Caco-2 (cell line): ENCODE data around the gene KATNAL2. TPM values are rescaled to one million over a fixed set of nuclear protein-coding genes. Genes with fewer than 3 reads are reported as not detected.
"Not testable (repeated sequence)": the region's sequence is repeated elsewhere in the genome, so short reads cannot be mapped to it uniquely, and the experiment has no call there.

Experiments used
- BruUV-seq: library from RNA; stranded (reverse); fragments of 400-500 nt; replicated peaks from 2 replicates; lab custom pipeline; 2021; lab: Mats Ljungman, UMichigan
- CTCF ChIA-PET: fragments of 300-600 bp; sonication (Branson Sonifier 250); formaldehyde crosslinking; loops from one replicate; lab custom pipeline; 2022; ENCODE audit warnings: antibody characterized with exemption; lab: Charles Lee
- POLR2A ChIA-PET: fragments of 300-600 bp; sonication (Branson Sonifier 250); formaldehyde crosslinking; loops from one replicate; lab custom pipeline; 2022; ENCODE audit warnings: antibody characterized with exemption; lab: Charles Lee
- DNase-seq, 2 experiments: peaks; one replicate each; pipeline versions ENCODE4 v3.0.0 to v3.0.0-alpha.2; 2020 to 2022
- H3K27me3 ChIP-seq: replicated peaks from 2 replicates; pipeline ENCODE4 v1.6.0; 2011; ENCODE audit warnings: low read length; ENCODE audit not compliant: control insufficient read depth, insufficient read depth
- H3K36me3 ChIP-seq: 2 replicates; pipeline ENCODE4 v1.5.1; 2011; ENCODE audit warnings: low read length; ENCODE audit not compliant: control insufficient read depth, insufficient read depth
- H3K4me1 ChIP-seq: fragments of 250-450 bp; sonication (Bioruptor Pico); 2 replicates; pipeline ENCODE4 v1.5.1; 2020; ENCODE audit warnings: mild to moderate bottlenecking
- H3K4me3 ChIP-seq: 2 replicates; pipeline ENCODE4 v1.5.1; 2011; ENCODE audit warnings: low read depth, mild to moderate bottlenecking, control low read depth, low read length
- H3K9me3 ChIP-seq: fragments of 250-450 bp; sonication (Bioruptor Pico); 2 replicates; pipeline ENCODE4 v1.5.1; 2020; ENCODE audit warnings: mild to moderate bottlenecking, moderate library complexity
- H3K27ac Mint-ChIP-seq: one replicate; pipeline ENCODE4 v1.8.0; 2022; ENCODE audit warnings: mixed read lengths; ENCODE audit not compliant: unreplicated experiment
- H3K27me3 Mint-ChIP-seq: one replicate; pipeline ENCODE4 v1.8.0; 2022; ENCODE audit warnings: mixed read lengths; ENCODE audit not compliant: insufficient read depth, unreplicated experiment
- H3K36me3 Mint-ChIP-seq: one replicate; pipeline ENCODE4 v1.8.0; 2022; ENCODE audit warnings: mild to moderate bottlenecking, mixed read lengths; ENCODE audit not compliant: insufficient read depth, unreplicated experiment
- H3K4me1 Mint-ChIP-seq: one replicate; pipeline ENCODE4 v1.8.0; 2022; ENCODE audit warnings: low read depth, mixed read lengths; ENCODE audit not compliant: unreplicated experiment
- H3K4me3 Mint-ChIP-seq: one replicate; pipeline ENCODE4 v1.8.0; 2022; ENCODE audit warnings: mild to moderate bottlenecking, moderate library complexity, mixed read lengths; ENCODE audit not compliant: unreplicated experiment
- H3K9me3 Mint-ChIP-seq: one replicate; pipeline ENCODE4 v1.8.0; 2022; ENCODE audit warnings: mixed read lengths; ENCODE audit not compliant: unreplicated experiment
- intact Hi-C: fragments of 100-400 bp; cut with micrococcal nuclease; formaldehyde crosslinking; loops from one replicate; pipeline ENCODE4 v1.10.0; 2022; ENCODE audit not compliant: unreplicated experiment
- total RNA-seq: library from RNA; stranded (reverse); gene quantifications from 2 replicates; pipeline ENCODE4 v1.2.3, GENCODE V29; 2022

Gene KATNAL2
- total RNA-seq, 1 experiment from 2014 or later = not detected

GRCh38 chr18:46969551-46969950, 52.1 kb downstream of the KATNAL2 start:
- H3K27me3 Mint-ChIP-seq, DNase-seq, H3K9me3 ChIP-seq, CTCF ChIA-PET, H3K4me1 ChIP-seq, intact Hi-C loops, H3K4me3 Mint-ChIP-seq, H3K9me3 Mint-ChIP-seq, H3K4me3 ChIP-seq, H3K36me3 ChIP-seq, POLR2A ChIA-PET, H3K27me3 ChIP-seq, H3K27ac Mint-ChIP-seq, BruUV-seq, H3K36me3 Mint-ChIP-seq, H3K4me1 Mint-ChIP-seq: not testable (repeated sequence)

GRCh38 chr18:47019870-47020269, 102.5 kb downstream of the KATNAL2 start:
- DNase-seq, H3K27me3 ChIP-seq, H3K4me1 ChIP-seq, H3K4me1 Mint-ChIP-seq, H3K4me3 ChIP-seq, POLR2A ChIA-PET, intact Hi-C loops, BruUV-seq, H3K27me3 Mint-ChIP-seq, H3K36me3 Mint-ChIP-seq, H3K9me3 ChIP-seq, H3K9me3 Mint-ChIP-seq, H3K27ac Mint-ChIP-seq, H3K4me3 Mint-ChIP-seq, CTCF ChIA-PET, H3K36me3 ChIP-seq: not testable (repeated sequence)

DNA sequence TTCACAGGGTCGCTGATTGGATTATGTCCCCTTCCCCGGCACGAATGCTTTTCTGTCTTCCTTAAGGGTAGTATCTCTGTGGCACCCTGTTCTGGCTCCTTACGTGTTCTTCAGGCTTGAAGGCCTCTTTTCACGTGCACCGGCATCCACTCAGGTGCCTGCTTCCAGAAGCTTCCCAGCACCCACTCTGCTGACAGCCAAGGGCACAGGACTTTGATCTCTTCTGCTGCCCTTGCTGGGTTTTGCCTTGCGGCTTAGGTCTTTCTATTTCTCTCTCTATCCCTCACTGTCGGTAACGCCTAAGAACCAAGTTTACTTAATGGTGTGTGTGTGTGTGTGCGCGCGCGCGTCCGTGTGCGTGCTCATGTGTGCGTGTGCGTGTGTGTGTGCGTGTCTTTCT, 103.4 kb downstream of the KATNAL2 start:
- BruUV-seq, H3K4me1 Mint-ChIP-seq, H3K4me3 ChIP-seq, intact Hi-C loops, POLR2A ChIA-PET, DNase-seq, H3K36me3 Mint-ChIP-seq, H3K27me3 ChIP-seq, H3K36me3 ChIP-seq, H3K9me3 Mint-ChIP-seq, H3K4me1 ChIP-seq, H3K27me3 Mint-ChIP-seq, H3K4me3 Mint-ChIP-seq, H3K9me3 ChIP-seq, CTCF ChIA-PET, H3K27ac Mint-ChIP-seq: not testable (repeated sequence)

- CTCF ChIA-PET, H3K9me3 ChIP-seq, H3K9me3 Mint-ChIP-seq, H3K36me3 ChIP-seq, H3K4me1 Mint-ChIP-seq, H3K36me3 Mint-ChIP-seq, H3K4me1 ChIP-seq, H3K4me3 Mint-ChIP-seq, H3K4me3 ChIP-seq, BruUV-seq, intact Hi-C loops, H3K27ac Mint-ChIP-seq, POLR2A ChIA-PET, DNase-seq, H3K27me3 ChIP-seq, H3K27me3 Mint-ChIP-seq: not testable (repeated sequence)
These were observed 105.4 kb downstream of the KATNAL2 start for GRCh38 chr18:47022821-47023220.

DNA sequence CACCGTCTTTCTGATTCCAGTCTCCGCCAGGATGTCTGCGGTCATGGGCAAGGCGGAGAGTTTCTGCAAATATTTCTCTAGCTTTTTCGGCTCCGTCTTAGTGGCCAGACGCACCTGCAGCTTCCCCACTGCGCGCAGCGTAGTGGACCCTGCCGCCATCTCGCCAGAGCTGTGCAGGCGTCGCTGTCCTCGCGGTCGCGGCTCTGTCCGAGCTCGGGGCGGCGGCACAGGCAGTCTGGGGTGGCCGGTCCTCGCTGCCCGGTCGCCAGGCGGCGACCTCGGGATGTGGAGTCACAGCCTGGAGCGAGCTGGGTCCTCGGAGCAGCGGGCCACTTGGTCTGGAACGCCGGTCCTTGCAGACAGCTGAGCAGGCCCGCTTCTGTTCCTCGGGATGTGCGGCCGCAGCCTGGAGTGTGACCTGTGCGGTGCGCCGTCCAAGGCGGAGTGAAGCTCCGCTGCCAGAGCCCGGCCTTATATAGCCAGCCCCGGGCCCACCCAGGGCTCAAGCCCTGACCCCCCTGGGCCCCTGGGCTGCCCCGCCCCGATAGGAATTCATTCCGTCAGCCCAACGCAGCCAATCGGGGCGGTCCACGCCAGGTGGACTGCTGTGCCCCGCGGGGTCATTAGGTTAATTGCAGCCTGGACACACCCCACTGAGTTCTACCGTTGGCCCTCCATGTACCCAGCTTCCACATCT, 106.5 kb downstream of the KATNAL2 start:
- H3K4me3 Mint-ChIP-seq, H3K36me3 Mint-ChIP-seq, CTCF ChIA-PET, H3K27me3 Mint-ChIP-seq, H3K27me3 ChIP-seq, H3K4me1 Mint-ChIP-seq, H3K4me1 ChIP-seq, H3K4me3 ChIP-seq, POLR2A ChIA-PET, BruUV-seq, H3K9me3 Mint-ChIP-seq, H3K9me3 ChIP-seq, intact Hi-C loops, DNase-seq, H3K27ac Mint-ChIP-seq, H3K36me3 ChIP-seq: not testable (repeated sequence)

DNA sequence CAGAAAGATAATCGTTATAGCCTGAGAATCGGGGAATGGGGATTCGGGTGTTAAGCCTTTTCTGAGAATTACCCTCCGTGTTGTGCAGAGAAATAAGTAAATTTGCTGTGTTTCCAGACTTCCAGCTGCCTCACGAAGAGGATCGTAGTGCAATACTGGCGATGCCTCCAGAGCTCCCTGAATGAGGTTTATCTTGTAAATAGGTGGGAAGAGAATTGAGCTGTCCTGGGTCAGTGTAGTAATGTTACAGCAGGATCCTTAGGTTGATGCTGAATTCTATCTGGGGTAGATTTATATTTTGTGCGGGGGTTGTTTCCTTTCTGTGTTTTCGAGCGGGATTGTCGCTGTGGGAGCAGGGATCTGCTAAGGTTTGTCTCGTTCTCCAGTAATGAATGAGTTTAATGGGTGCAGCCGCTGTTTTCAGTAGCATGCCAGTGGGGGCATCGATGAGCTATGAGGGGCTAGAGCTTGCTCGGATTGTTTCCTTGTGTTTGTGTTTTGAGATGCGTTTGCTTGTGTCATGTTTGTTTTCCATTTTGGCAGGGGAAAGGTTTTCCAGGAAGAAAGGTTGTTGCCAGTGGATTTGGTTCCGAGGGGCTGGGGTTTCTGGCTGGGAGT, 108.3 kb downstream of the KATNAL2 start:
- H3K27me3 Mint-ChIP-seq = not testable (repeated sequence)

GRCh38 chr18:47028738-47029137, 111.3 kb downstream of the KATNAL2 start:
- BruUV-seq, H3K4me1 ChIP-seq, H3K27me3 Mint-ChIP-seq, intact Hi-C loops, POLR2A ChIA-PET, H3K4me3 Mint-ChIP-seq, H3K27me3 ChIP-seq, DNase-seq, H3K4me1 Mint-ChIP-seq, H3K36me3 ChIP-seq, H3K9me3 Mint-ChIP-seq, H3K36me3 Mint-ChIP-seq, H3K4me3 ChIP-seq, H3K27ac Mint-ChIP-seq, CTCF ChIA-PET, H3K9me3 ChIP-seq: not testable (repeated sequence)

More for the DNA sequence above, 108.3 kb downstream of the KATNAL2 start:
- H3K4me1 Mint-ChIP-seq, H3K9me3 ChIP-seq, H3K4me3 ChIP-seq, H3K36me3 ChIP-seq, H3K4me3 Mint-ChIP-seq, H3K27ac Mint-ChIP-seq, H3K27me3 ChIP-seq, intact Hi-C loops, H3K4me1 ChIP-seq, BruUV-seq, DNase-seq, POLR2A ChIA-PET, H3K36me3 Mint-ChIP-seq, CTCF ChIA-PET, H3K9me3 Mint-ChIP-seq: not testable (repeated sequence)
